NCI-H146 (cell line): ENCODE data around the gene FOXRED1.
"Not testable (repeated sequence)": the region's sequence is repeated elsewhere in the genome, so short reads cannot be mapped to it uniquely, and the experiment has no call there.

Experiments used
- DNase-seq: peaks from one replicate; lab custom pipeline; 2025; lab: John Stamatoyannopoulos, UW

The FOXRED1 gene

DNA sequence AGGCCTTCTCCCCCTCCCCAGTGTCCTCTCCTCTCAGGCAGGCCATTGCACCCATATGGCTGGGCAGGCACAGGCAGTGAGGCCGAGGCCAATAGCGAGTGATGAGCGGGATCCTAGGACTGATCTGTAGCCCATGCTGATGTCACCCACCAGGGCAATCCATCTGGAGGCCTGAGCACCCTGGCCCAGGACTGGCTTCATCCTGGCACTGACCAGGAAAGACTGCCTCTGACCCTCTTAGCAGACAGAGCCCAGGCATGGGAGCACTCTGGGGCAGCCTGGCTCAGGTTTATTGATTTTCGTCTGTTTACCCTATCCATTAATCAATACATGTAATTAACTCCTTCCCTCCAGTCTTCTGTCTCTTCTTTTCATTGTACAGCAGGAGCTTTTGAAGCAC lies 8.8 kb downstream of the FOXRED1 start:
- peak; percentile 41 for DNase-seq

DNA sequence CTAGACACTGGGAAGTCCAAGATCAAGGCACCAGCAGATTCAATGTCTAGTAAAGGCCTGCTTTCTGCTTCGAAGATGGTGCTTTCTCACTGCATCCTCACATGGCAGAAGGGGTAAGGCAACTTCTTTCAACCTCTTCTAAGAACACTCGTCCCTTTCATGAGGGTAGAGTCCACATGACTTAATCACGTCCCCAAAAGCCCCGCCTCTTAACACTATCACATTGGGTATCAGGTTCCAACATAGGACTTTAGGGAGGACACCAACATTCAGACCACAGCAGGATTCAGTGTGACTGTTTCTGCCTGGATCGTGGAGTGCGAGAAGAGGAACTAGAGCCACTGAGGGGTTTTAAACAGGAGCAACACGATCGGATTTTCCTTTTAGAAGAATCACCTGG lies 10.2 kb downstream of the FOXRED1 start:
- no peak for DNase-seq

GRCh38 chr11:126280595-126280994 lies 11.6 kb downstream of the FOXRED1 start:
- no peak for DNase-seq

GRCh38 chr11:126281245-126281644 lies 12.3 kb downstream of the FOXRED1 start:
- no peak for DNase-seq

- DNase-seq, result no peak
Observed at GRCh38 chr11:126281666-126282175, 12.8 kb downstream of the FOXRED1 start.

DNA sequence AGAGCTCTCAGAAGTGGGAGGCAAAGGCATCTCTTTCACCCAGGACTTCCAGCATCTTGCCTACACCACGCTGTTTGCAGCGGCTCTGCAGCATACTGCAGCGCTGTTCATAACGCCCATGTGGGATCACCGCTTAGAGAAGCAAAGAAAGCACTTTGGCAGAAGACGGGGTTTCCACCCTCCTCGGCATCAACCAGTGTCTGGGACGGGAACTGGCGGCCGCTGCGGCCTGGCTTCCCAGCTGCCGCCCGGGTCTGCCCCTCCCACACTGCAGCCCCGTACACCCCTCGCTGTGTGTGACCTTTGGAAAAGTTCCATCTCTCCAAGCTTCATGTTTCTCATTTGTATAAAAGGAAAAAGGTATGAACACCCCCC lies 13.4 kb downstream of the FOXRED1 start:
- peak; percentile 49 for DNase-seq

- DNase-seq, result peak; percentile 67
Observed at GRCh38 chr11:126282736-126283591, 14.0 kb downstream of the FOXRED1 start, which contains the start of gene TIRAP. Gene TIRAP (plus strand): TSS chr11:126283093. CDS start chr11:126290895, 7,802 bp downstream.

DNA sequence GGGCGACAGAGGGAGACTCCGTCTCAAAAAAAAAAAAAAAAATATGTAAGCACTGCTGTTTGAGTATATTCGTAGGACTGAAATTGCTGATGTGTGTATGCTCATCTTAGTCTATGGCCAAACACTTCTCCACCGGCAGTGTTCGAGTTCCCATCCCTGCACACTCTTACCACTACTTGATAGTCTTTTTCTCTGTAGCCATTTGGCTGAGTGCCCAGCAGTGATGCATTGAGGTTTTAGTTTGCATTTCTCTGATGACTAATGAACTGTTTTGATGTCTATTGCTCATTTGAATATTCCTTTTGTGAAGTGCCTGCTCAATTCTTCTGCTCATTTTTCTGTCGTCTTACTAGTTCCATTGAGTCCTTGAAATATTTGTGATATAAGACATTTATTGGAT lies 15.9 kb downstream of the FOXRED1 start:
- DNase-seq, result peak; percentile 8

GRCh38 chr11:126288237-126288636 lies 19.3 kb downstream of the FOXRED1 start:
- no peak for DNase-seq

- DNase-seq, result no peak
Observed at GRCh38 chr11:126290887-126291286, 21.9 kb downstream of the FOXRED1 start.

DNA sequence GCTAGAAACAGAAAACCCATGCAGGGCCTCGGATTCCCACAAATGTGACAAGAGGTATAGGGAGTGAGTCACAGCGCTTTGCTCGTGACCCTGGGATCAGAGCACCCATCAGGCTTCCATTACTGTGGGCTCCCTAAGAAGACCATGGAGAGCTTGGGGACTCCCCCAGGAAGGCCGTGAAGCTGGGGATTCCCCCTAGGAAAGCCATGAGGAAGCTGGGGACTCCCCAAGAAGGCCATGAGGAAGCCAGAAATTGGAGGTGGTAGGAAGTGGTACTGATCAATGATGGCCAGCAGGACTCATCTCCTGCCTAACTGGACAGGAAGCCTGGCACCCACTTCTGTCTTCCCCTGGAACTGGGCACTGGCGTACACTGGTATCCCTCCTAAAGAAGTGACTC lies 24.8 kb downstream of the FOXRED1 start:
- no peak for DNase-seq

DNA sequence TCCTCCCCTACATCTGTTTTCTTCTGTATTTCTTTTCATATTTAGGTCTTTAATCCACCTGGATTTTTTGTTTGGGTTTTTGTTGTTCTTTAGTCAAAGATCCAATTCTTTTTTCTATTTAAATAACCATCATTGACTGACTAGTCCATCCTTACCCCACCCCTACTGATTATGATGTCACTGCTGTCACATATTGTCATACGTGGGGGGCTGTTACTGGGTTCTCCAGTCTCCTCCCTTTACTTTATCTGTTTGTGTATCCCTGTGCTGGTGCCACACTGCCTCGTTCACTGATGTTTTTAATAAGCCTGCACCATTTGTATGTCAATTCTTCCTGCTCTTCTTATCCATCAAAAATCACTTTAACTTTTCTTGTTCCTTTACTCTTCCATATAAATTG lies 28.1 kb downstream of the FOXRED1 start:
- DNase-seq, result no peak

- peak; percentile 90 for DNase-seq
Observed at GRCh38 chr11:126303623-126304456, 34.9 kb downstream of the FOXRED1 start, which contains the start of gene DCPS. Gene DCPS (plus strand): TSS chr11:126304060. CDS start chr11:126304081, 21 bp downstream.

GRCh38 chr11:126304457-126305075 lies 35.6 kb downstream of the FOXRED1 start:
- peak; percentile 36 for DNase-seq

DNA sequence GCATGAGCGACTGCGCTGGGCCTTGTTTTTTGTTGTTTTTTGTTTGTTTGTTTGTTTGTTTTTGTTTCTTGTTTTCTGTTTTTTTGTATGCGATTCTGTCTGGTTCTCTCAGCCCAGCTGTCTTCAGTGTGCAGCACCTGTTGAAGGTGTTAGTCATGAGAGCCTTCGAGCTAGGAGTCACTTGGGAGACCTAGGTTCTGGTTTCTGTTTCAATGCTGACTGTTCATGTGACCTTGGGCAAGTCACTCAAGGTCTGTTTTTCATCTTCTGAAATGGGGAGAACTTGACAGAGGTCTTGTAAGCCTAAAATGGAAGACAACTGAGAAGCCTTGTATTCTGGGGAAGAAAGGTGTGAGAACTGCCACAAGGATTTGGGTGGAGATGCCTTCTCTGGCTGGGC lies 36.7 kb downstream of the FOXRED1 start:
- DNase-seq, result no peak

- DNase-seq, result peak; percentile 29
Observed at GRCh38 chr11:126307706-126308105, 38.8 kb downstream of the FOXRED1 start.

GRCh38 chr11:126308271-126308671 lies 39.3 kb downstream of the FOXRED1 start:
- DNase-seq, result no peak

DNA sequence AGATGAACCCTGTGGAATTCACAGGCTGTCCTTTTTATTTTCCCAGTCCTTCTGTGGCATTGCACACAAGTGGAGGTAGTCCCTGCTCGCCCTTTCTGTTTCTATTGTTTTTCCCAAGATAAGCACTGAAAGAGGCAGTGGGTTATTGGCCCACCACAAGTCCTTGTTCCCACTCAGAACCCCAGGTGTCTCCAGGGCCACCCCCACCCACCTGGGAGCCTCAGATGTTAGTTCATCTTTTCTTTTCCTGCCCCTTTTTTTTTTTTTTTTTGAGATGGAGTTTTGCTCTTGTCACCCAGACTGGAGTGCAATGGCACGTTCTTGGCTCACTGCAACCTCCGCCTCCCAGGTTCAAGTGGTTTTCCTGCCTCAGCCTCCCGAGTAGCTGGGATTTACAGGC lies 39.8 kb downstream of the FOXRED1 start:
- DNase-seq, result not testable (repeated sequence)

DNA sequence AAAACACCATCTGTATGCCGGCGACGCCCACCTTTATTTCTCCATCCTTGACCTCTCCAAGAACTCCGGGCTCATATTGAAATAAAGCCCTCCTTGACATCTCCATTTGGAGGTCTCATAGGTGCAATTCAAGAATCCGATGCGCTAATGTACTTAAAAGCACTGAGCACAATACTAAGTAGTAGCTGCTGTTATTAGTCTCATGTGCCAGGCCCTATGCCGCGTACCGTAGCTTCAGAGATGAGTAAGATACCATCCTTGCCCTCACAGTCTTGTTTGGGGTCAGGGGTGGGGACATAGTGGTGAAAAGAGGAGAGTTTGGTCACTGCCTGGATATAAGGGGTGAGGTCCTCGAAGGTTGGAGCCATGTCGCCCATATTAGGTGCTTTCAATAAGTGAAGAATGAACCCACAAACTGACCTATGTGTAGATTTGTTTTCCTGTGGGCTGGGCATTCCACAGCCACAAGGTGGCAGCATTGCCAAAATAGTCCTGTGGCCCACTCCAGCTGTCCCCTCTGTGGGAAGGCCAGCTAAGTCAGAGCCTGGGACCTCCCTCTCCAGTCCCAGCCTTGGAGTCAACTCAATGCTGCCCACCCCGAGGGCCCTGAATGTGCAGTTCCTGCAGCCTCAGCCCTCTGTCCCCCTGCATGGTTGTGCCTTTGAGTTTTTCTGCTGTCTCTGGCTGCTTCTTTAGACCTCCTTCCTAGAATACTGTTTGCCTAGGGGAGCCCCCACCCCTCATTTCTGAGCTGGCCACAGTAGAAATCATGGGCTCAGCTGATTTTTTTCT lies 41.4 kb downstream of the FOXRED1 start:
- peak; percentile 60 for DNase-seq

DNA sequence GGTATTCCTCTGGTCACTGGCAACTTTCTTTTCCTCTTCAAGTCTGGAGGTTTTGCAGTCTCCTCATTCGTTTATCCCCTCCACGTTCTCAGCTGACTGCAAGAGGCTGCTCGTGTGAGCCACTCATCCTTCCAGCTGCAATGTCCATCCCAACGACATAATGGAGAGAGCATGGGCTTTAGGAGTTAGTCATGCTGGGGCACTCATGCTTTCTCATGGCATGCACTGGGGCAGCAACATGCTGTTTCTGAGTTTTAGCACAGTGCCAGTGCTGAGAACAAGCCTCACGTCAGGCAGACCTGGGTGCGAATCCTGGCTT lies 42.0 kb downstream of the FOXRED1 start:
- no peak for DNase-seq
